Heart left ventricle (tissue), 13 donors: ENCODE measurements around the gene AKAP6.

Source experiments
- POLR2A ChIP-seq, 2 donors: fragments of 450-650 bp; IDR thresholded peaks; one replicate each; pipeline ENCODE4 v1.6.1; 2017; ENCODE audit warnings: antibody characterized with exemption in 2 of 2, mild to moderate bottlenecking in 2 of 2, moderate library complexity in 2 of 2
- TF ChIP-seq, protein P1 (sequence below), 12 donors: fragments of 200-600 bp; sonication (generic) in 4 of 12; IDR thresholded peaks; one replicate each; pipeline versions ENCODE4 v1.5.0 to v1.8.0; 2018 to 2022; ENCODE audit warnings: antibody characterized with exemption in 12 of 12, mild to moderate bottlenecking in 5 of 12
- donor health status: ischemic (EF 13 %, LVEDD 7.1; RV severe dilation, severe dysfunction).
- donor health status: DM: no; HTN: yes; CAD: no.
- donor health status: DM: no; HTN: no; CAD: no.
- donor health status: ischemic (EF 25% LVEDD 6.9; RV normal size, moderate dysfunction).
- donor health status: ischemic (EF 25% LVEDD 5.7; RV mildly dilated, moderate dysfunction).
- donor health status: ischemic (EF 35%, LVEDD 5.7; RV mildly dilated, moderate dysfunction).
- donor health status: nonischemic (EF 11% LVEDD 7.7; RV severe dilation, severe dysfunction).
- donor health status: DM: yes; HTN: yes; CAD: no.
- donor health status: PGD.
- donor health status: ischemic (EF 29% LVEDD 5.4; RV normal size, mild dysfunction).
- donor health status: nonischemic (EF 23%, LVEDD 6.1; RV moderate dilation, normal function).

DNA sequence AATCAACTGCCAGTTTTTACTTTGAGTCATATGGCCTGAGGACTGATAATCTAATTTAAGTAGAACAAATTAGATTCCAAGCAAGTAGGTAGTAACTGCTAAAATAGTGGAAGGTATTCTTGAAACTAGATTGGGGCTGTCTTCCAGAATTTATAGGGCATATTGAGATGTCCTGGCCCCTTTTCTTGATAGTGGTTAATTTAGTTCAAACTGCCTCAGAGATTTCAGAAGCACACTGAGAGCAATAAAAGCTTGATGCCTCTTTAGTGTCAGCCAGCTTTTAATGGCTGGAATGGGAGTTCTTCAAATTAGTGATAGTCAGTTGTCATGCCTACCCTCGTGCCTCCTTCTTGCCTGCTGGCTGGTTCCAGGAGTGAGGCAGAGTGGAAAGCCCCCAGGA is 120.5 kb downstream of the AKAP6 start:
- TF ChIP-seq, protein P1, sequence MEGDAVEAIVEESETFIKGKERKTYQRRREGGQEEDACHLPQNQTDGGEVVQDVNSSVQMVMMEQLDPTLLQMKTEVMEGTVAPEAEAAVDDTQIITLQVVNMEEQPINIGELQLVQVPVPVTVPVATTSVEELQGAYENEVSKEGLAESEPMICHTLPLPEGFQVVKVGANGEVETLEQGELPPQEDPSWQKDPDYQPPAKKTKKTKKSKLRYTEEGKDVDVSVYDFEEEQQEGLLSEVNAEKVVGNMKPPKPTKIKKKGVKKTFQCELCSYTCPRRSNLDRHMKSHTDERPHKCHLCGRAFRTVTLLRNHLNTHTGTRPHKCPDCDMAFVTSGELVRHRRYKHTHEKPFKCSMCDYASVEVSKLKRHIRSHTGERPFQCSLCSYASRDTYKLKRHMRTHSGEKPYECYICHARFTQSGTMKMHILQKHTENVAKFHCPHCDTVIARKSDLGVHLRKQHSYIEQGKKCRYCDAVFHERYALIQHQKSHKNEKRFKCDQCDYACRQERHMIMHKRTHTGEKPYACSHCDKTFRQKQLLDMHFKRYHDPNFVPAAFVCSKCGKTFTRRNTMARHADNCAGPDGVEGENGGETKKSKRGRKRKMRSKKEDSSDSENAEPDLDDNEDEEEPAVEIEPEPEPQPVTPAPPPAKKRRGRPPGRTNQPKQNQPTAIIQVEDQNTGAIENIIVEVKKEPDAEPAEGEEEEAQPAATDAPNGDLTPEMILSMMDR (IDR thresholded peaks at IDR 0.05), result no peak
- no peak for TF ChIP-seq POLR2A (IDR thresholded peaks at IDR 0.05)
